ENCODE data around the gene ADORA1. TPM values are rescaled to one million over a fixed set of nuclear protein-coding genes. Genes with fewer than 3 reads are reported as not detected.

The ADORA1 gene
- total and polyA plus RNA-seq, 2 donors (not counting 3 experiments of a cell fraction or from before 2014, with no cell fraction given), result 0.15 TPM; not detected in 1

- TF ChIP-seq MAX (IDR thresholded peaks at IDR 0.05; ENCODE audit: insufficient read depth, insufficient read length), result no peak
- no peak for TF ChIP-seq EZH2 (IDR thresholded peaks at IDR 0.05; ENCODE audit: borderline replicate concordance, low read depth, low read length, severe bottlenecking)
- no peak for TF ChIP-seq GATA2 (IDR thresholded peaks at IDR 0.05; ENCODE audit: insufficient read depth, insufficient read length, low read depth, low read length)
- no peak for TF ChIP-seq FOS (IDR thresholded peaks at IDR 0.05; ENCODE audit: borderline replicate concordance, insufficient read depth, low read length)
- TF ChIP-seq CTCF (IDR thresholded peaks at IDR 0.05; ENCODE audit: extremely low read depth in 1 of 2, insufficient read depth in 1 of 2, low read depth in 1 of 2, low read length in 2 of 2), result no peak
- no peak for TF ChIP-seq MYC (IDR thresholded peaks at IDR 0.05; ENCODE audit: low read depth, low read length)
- no peak for TF ChIP-seq POLR2A (IDR thresholded peaks at IDR 0.05; ENCODE audit: low read depth, low read length)
- no peak for TF ChIP-seq POLR2AphosphoS5 (IDR thresholded peaks at IDR 0.05; ENCODE audit: insufficient read depth, low read depth, low read length)
- TF ChIP-seq JUN (IDR thresholded peaks at IDR 0.05; ENCODE audit: borderline replicate concordance, insufficient read depth, insufficient read length, low read depth), result no peak
- Histone ChIP-seq H3K9ac (replicated peaks; ENCODE audit: extremely low read depth, insufficient read depth, low read length) (no peak overlapping the region), H3K27me3 (ENCODE audit: control insufficient read depth in 2 of 2, insufficient read depth in 2 of 2, low read length in 2 of 2) (peaks cover 2 to 21% of the 10 kb centered on the region in 2 experiments), H2AFZ (ENCODE audit: low read depth, low read length) (no peak overlapping the region), H3K36me3 (ENCODE audit: control insufficient read depth in 2 of 2, extremely low read depth in 1 of 2, insufficient read depth in 2 of 2, low read length in 2 of 2) (no peaks in the 10 kb centered on the region), H3K9me1 (replicated peaks; ENCODE audit: control insufficient read depth, extremely low read depth, insufficient read depth, low read length) (no peaks in the 10 kb centered on the region), H3K4me2 (ENCODE audit: insufficient read depth, low read length) (no peak overlapping the region), H3K9me3 (replicated peaks; ENCODE audit: control insufficient read depth, insufficient read depth, low read length) (no peaks in the 10 kb centered on the region), H4K20me1 (replicated peaks; ENCODE audit: control insufficient read depth, extremely low read depth, insufficient read depth, low read length) (no peaks in the 10 kb centered on the region), H3K4me3 (replicated peaks in 1 of 3; ENCODE audit: insufficient read depth in 1 of 3, low read depth in 1 of 3, low read length in 3 of 3) (no peak overlapping the region), H3K4me1 (ENCODE audit: control insufficient read depth, extremely low read depth, insufficient read depth, low read length) (no peaks in the 10 kb centered on the region), H3K27ac (ENCODE audit: insufficient read depth, low read depth, low read length) (no peak overlapping the region), H3K79me2 (ENCODE audit: control insufficient read depth, insufficient read depth, low read length) (no peaks in the 10 kb centered on the region)
- no TSS peak for BruUV-seq (replicated peaks)
- POLR2A ChIA-PET, result no interaction called here
- dilution Hi-C loops (cut with MboI; ENCODE audit: extremely low pct_ligation_motif_present, low sequenced_read_pairs) (no loop called here), intact Hi-C loops (cut with micrococcal nuclease) (no loop called here)
- no peak for FAIRE-seq
- DNase-seq (ENCODE audit: low read depth, low spot score), result no peak
- CTCF ChIA-PET, result interaction anchor here (1.8 to 3.1 kb wide), 2 partner anchors 13 to 21 kb away, joined by 8 to 14 read pairs; no protein-coding TSS in a partner anchor
These were observed 30.5 kb upstream of the ADORA1 start for GRCh38 chr1:203097001-203097400.
